Neuronal stem cell (in vitro differentiated cells): ENCODE results near the gene NDNF.

Experiments
- DNase-seq: peaks from one replicate; pipeline ENCODE4 v3.0.0-alpha.2; 2013; ENCODE audit warnings: low spot score
- H2AFZ ChIP-seq: one replicate; pipeline ENCODE4 v1.6.1; 2013; ENCODE audit warnings: mild to moderate bottlenecking, low read length, inconsistent platforms
- H2AK5ac ChIP-seq: 2 replicates; pipeline ENCODE4 v1.6.1; 2013; ENCODE audit warnings: low read depth, mild to moderate bottlenecking, inconsistent platforms, low read length, moderate library complexity, mixed read lengths
- H2BK120ac ChIP-seq: 2 replicates; pipeline ENCODE4 v1.6.1; 2013; ENCODE audit warnings: low read depth, mild to moderate bottlenecking, inconsistent platforms, low read length, moderate library complexity, mixed read lengths
- H2BK12ac ChIP-seq: one replicate; pipeline ENCODE4 v1.6.1; 2013; ENCODE audit warnings: low read length, inconsistent platforms
- H2BK15ac ChIP-seq: 2 replicates; pipeline ENCODE4 v1.6.1; 2013; ENCODE audit warnings: mild to moderate bottlenecking, low read length, inconsistent platforms, mixed read lengths
- H2BK5ac ChIP-seq: one replicate; pipeline ENCODE4 v1.6.1; 2013; ENCODE audit warnings: inconsistent platforms, mild to moderate bottlenecking, low read length, moderate library complexity
- H3K14ac ChIP-seq: one replicate; pipeline ENCODE4 v1.6.1; 2013; ENCODE audit warnings: low read length, inconsistent platforms
- H3K18ac ChIP-seq: 2 replicates; pipeline ENCODE4 v1.6.1; 2013; ENCODE audit warnings: low read length, inconsistent platforms
- H3K23ac ChIP-seq: 2 replicates; pipeline ENCODE4 v1.6.1; 2013; ENCODE audit warnings: low read depth, mild to moderate bottlenecking, mixed read lengths, low read length, inconsistent platforms; ENCODE audit not compliant: poor library complexity
- H3K27ac ChIP-seq: replicated peaks from 3 replicates; pipeline ENCODE4 v1.5.1; 2013; ENCODE audit warnings: low read length, inconsistent platforms
- H3K27me3 ChIP-seq, 3 experiments: 2 replicates each; pipeline ENCODE4 v1.6.1; 2013; ENCODE audit warnings: low read length in 3 of 3, mild to moderate bottlenecking in 2 of 3, inconsistent platforms in 1 of 3, low read depth in 1 of 3, mixed read lengths in 1 of 3, moderate library complexity in 1 of 3; ENCODE audit not compliant: control insufficient read depth in 3 of 3, insufficient read depth in 3 of 3
- H3K36me3 ChIP-seq, 2 donors: replicated peaks in 1 of 2; 2 replicates each; pipeline ENCODE4 v1.6.1; 2013; ENCODE audit warnings: low read length in 2 of 2; ENCODE audit not compliant: control insufficient read depth in 2 of 2, insufficient read depth in 2 of 2
- H3K4ac ChIP-seq: 2 replicates; pipeline ENCODE4 v1.6.1; 2013; ENCODE audit warnings: inconsistent platforms, mild to moderate bottlenecking, low read length, moderate library complexity
- H3K4me1 ChIP-seq, 2 donors: 1 replicate in 1 of 2; 2 replicates in 1 of 2; pipeline ENCODE4 v1.6.1; 2013; ENCODE audit warnings: low read length in 2 of 2, low read depth in 1 of 2; ENCODE audit not compliant: control insufficient read depth in 2 of 2, insufficient read depth in 1 of 2
- H3K4me2 ChIP-seq: one replicate; pipeline ENCODE4 v1.6.1; 2013; ENCODE audit warnings: mild to moderate bottlenecking, low read length, inconsistent platforms; ENCODE audit not compliant: insufficient read depth, poor library complexity, severe bottlenecking
- H3K4me3 ChIP-seq, 2 donors: 2 replicates each; pipeline ENCODE4 v1.5.1; 2013; ENCODE audit warnings: low read length in 2 of 2, mild to moderate bottlenecking in 2 of 2, inconsistent platforms in 1 of 2, moderate library complexity in 1 of 2
- H3K79me1 ChIP-seq: one replicate; pipeline ENCODE4 v1.6.1; 2013; ENCODE audit warnings: low read depth, mild to moderate bottlenecking, inconsistent platforms, low read length, moderate library complexity
- H3K9ac ChIP-seq: one replicate; pipeline ENCODE4 v1.6.1; 2013; ENCODE audit warnings: mild to moderate bottlenecking, low read depth, low read length, inconsistent platforms; ENCODE audit not compliant: poor library complexity
- H3K9me3 ChIP-seq, 2 donors: replicated peaks in 1 of 2; 2 replicates each; pipeline versions ENCODE3 to v1.6.1; 2013; ENCODE audit warnings: low read length in 2 of 2, mild to moderate bottlenecking in 2 of 2, inconsistent platforms in 1 of 2, low read depth in 1 of 2, mixed read lengths in 1 of 2, moderate library complexity in 1 of 2; ENCODE audit not compliant: control insufficient read depth in 2 of 2, insufficient read depth in 1 of 2
- H4K8ac ChIP-seq: one replicate; pipeline ENCODE4 v1.6.1; 2013; ENCODE audit warnings: low read depth, mild to moderate bottlenecking, inconsistent platforms, low read length, moderate library complexity
- H4K91ac ChIP-seq: one replicate; pipeline ENCODE4 v1.6.1; 2013; ENCODE audit warnings: low read length, low read depth, mild to moderate bottlenecking, inconsistent platforms; ENCODE audit not compliant: poor library complexity
- WGBS, 2 donors: extraction: QIAGEN DNeasy Blood & Tissue Kit; methylation state at CpG; one replicate each; pipeline ENCODE4 v1.1.7; 2013; ENCODE audit warnings: missing lambda C conversion rate in 2 of 2, mixed read lengths in 1 of 2; ENCODE audit not compliant: insufficient read length in 2 of 2, insufficient replicate concordance in 1 of 2; ENCODE audit errors: extremely low coverage in 2 of 2; 5-methylcytosine and 5-hydroxymethylcytosine counted together

NDNF gene

GRCh38 chr4:121114756-121115155, 42.4 kb upstream of the NDNF start:
- Histone ChIP-seq H3K14ac (no peak overlapping the region), H3K79me1 (no peaks in the 10 kb centered on the region), H4K91ac (no peak overlapping the region), H2BK15ac (no peak overlapping the region), H2BK12ac (no peak overlapping the region), H2BK5ac (no peak overlapping the region), H3K4me3 (no peak overlapping the region), H3K4ac (no peak overlapping the region), H3K36me3 (no peaks in the 10 kb centered on the region), H4K8ac (no peak overlapping the region), H3K23ac (no peak overlapping the region), H2AK5ac (no peak overlapping the region), H3K9me3 (peaks cover 0 to 2% of the 10 kb centered on the region in 2 donors), H3K9ac (no peak overlapping the region), H2BK120ac (no peak overlapping the region), H3K27me3 (no peaks in the 10 kb centered on the region), H3K4me2 (no peak overlapping the region), H3K27ac (no peak overlapping the region), H3K4me1 (no peaks in the 10 kb centered on the region), H2AFZ (peak overlapping the region; percentile 20), H3K18ac (no peak overlapping the region)
- WGBS, 2 donors: no CpG with 5 or more reads among the region's 1 CpG
- DNase-seq: no peak

GRCh38 chr4:121112530-121112929, 40.2 kb upstream of the NDNF start:
- no peaks in the 10 kb centered on the region for H3K36me3 ChIP-seq
- no peak for DNase-seq

DNA sequence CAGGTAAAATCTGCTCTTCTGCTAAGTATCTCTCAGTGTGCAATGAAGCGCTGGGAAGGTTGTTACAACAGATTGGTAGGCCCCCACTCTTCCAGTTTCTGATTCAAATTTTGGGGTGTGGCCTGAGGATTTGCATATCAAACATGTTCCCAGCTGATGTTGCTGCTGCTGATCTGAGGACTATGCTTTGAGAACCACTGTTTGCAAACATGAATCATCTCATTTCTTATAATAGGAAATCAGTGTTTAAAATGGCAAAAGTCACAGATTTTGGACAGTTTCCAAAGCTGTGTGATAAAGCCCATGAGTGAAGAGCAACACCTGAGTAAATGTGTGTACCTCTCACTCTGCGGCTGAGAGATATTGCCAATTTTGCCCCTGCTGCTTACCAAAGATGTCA, 36.2 kb upstream of the NDNF start:
- Histone ChIP-seq H3K9ac (no peak overlapping the region), H2BK12ac (no peak overlapping the region), H3K14ac (no peak overlapping the region), H3K27ac (no peak overlapping the region), H3K79me1 (no peaks in the 10 kb centered on the region), H3K4me2 (no peak overlapping the region), H4K8ac (no peak overlapping the region), H3K4me3 (no peak overlapping the region), H3K4me1 (no peaks in the 10 kb centered on the region), H4K91ac (no peak overlapping the region), H3K18ac (no peak overlapping the region), H2BK15ac (no peak overlapping the region), H3K4ac (no peak overlapping the region), H3K36me3 (no peaks in the 10 kb centered on the region), H2AFZ (no peak overlapping the region), H2BK5ac (no peak overlapping the region), H3K23ac (no peak overlapping the region), H3K9me3 (peaks cover 0 to 2% of the 10 kb centered on the region in 2 donors), H2BK120ac (no peak overlapping the region), H2AK5ac (no peak overlapping the region), H3K27me3 (no peaks in the 10 kb centered on the region)
- no CpG with 5 or more reads among the region's 2 CpGs for WGBS, 2 donors
- no peak for DNase-seq

More at GRCh38 chr4:121112530-121112929, 40.2 kb upstream of the NDNF start:
- Histone ChIP-seq H3K4me1 (no peaks in the 10 kb centered on the region), H3K27me3 (no peaks in the 10 kb centered on the region), H2BK120ac (no peak overlapping the region), H2BK5ac (no peak overlapping the region), H3K4me3 (no peak overlapping the region), H3K18ac (no peak overlapping the region), H4K91ac (no peak overlapping the region), H3K27ac (no peak overlapping the region), H4K8ac (no peak overlapping the region), H3K14ac (no peak overlapping the region), H2BK15ac (no peak overlapping the region), H2BK12ac (no peak overlapping the region), H3K4ac (no peak overlapping the region), H3K9me3 (peaks cover 0 to 2% of the 10 kb centered on the region in 2 donors), H3K4me2 (no peak overlapping the region), H3K79me1 (no peaks in the 10 kb centered on the region), H3K9ac (no peak overlapping the region), H2AFZ (no peak overlapping the region), H3K23ac (no peak overlapping the region), H2AK5ac (no peak overlapping the region)

DNA sequence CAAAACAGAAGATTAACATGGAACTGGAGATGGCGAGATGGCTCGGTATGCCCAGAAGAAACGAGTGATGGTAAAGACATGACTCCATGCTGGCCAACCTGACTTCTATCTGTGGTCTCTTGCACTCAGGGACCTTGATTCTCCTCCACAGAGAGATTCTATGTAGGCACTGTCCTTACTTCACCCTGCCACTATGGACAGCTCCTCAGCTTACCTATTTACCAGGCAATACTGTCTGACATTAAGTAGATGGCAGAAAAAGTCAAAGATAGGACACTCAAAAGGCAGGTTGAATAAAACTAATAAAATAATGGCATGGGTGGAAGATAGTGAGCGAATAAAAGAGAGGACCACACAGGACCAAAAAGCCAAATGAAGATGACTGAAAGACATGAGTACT, 35.2 kb upstream of the NDNF start:
- Histone ChIP-seq H3K27me3 (no peaks in the 10 kb centered on the region), H3K4me2 (no peak overlapping the region), H2BK120ac (no peak overlapping the region), H3K4me1 (no peaks in the 10 kb centered on the region), H4K91ac (no peak overlapping the region), H3K27ac (no peak overlapping the region), H3K4ac (no peak overlapping the region), H3K9me3 (peaks cover 0 to 2% of the 10 kb centered on the region in 2 donors), H3K36me3 (no peaks in the 10 kb centered on the region), H3K9ac (no peak overlapping the region), H4K8ac (no peak overlapping the region), H3K23ac (no peak overlapping the region), H2BK5ac (no peak overlapping the region), H2AK5ac (no peak overlapping the region), H2BK15ac (no peak overlapping the region), H3K14ac (no peak overlapping the region), H3K18ac (no peak overlapping the region), H3K4me3 (no peak overlapping the region), H3K79me1 (no peaks in the 10 kb centered on the region), H2AFZ (no peak overlapping the region), H2BK12ac (no peak overlapping the region)
- WGBS, 2 donors: no CpG with 5 or more reads among the region's 4 CpGs
- no peak for DNase-seq
